SK-N-SH (cell line): ENCODE measurements around the gene STAT5B. TPM values are rescaled to one million over a fixed set of nuclear protein-coding genes. Genes with fewer than 3 reads are reported as not detected.

Experiments
- CTCF ChIA-PET: fragments of 300-600, 350-600 bp; formaldehyde crosslinking; extraction: SDS; loops from one replicate; lab custom pipeline; 2021; lab: Yijun Ruan, JAX
- POLR2A ChIA-PET: fragments of 350-600 bp; sonication (Branson Sonifier 250); formaldehyde crosslinking; extraction: SDS; loops from one replicate; lab custom pipeline; 2020; ENCODE audit warnings: antibody characterized with exemption, inconsistent platforms; lab: Yijun Ruan, JAX
- DNase-seq: peaks from one replicate; pipeline ENCODE4 v3.0.0; 2012
- H2AFZ ChIP-seq: fragments of 200-600 bp; sonication (generic); 2 replicates; pipeline ENCODE4 v1.8.1; 2016; ENCODE audit warnings: antibody characterized with exemption, mild to moderate bottlenecking, low read depth
- H3F3A ChIP-seq: fragments of 200-600 bp; sonication (generic); replicated peaks from 2 replicates; pipeline ENCODE3; 2016; ENCODE audit warnings: antibody characterized with exemption, mild to moderate bottlenecking; ENCODE audit not compliant: insufficient read depth
- H3K27ac ChIP-seq, 2 experiments: fragments of 200-500 bp in 1 of 2; fragments of 200-600 bp in 1 of 2; sonication (Bioruptor generic) in 1 of 2; sonication (generic), shearing (Covaris generic) in 1 of 2; 2 replicates each; pipeline versions ENCODE4 v1.5.1 to v1.6.1; 2014 to 2016; ENCODE audit warnings: low read depth in 2 of 2, inconsistent platforms in 1 of 2, low read length in 1 of 2, mild to moderate bottlenecking in 1 of 2, mixed read lengths in 1 of 2
- H3K27me3 ChIP-seq: fragments of 200-600 bp; sonication (generic), shearing (Covaris generic); 2 replicates; pipeline ENCODE4 v1.6.1; 2016; ENCODE audit warnings: mixed run types; ENCODE audit not compliant: insufficient read depth
- H3K36me3 ChIP-seq, 2 experiments: fragments of 200-500 bp in 1 of 2; fragments of 200-600 bp in 1 of 2; sonication (Bioruptor generic) in 1 of 2; sonication (generic) in 1 of 2; replicated peaks in 1 of 2; 2 replicates each; pipeline versions ENCODE3 to v1.5.1; 2014 to 2016; ENCODE audit warnings: low read length in 1 of 2, mild to moderate bottlenecking in 1 of 2; ENCODE audit not compliant: insufficient read depth in 2 of 2, control insufficient read depth in 1 of 2
- H3K4me1 ChIP-seq, 2 experiments: fragments of 200-500 bp in 1 of 2; fragments of 200-600 bp in 1 of 2; sonication (Bioruptor generic) in 1 of 2; sonication (generic), shearing (Covaris generic) in 1 of 2; 2 replicates each; pipeline versions ENCODE4 v1.5.1 to v1.6.1; 2014 to 2016; ENCODE audit warnings: low read depth in 1 of 2, low read length in 1 of 2, mixed run types in 1 of 2; ENCODE audit not compliant: insufficient read depth in 2 of 2, control insufficient read depth in 1 of 2
- H3K4me2 ChIP-seq: fragments of 200-600 bp; sonication (generic), shearing (Covaris generic); 2 replicates; pipeline ENCODE4 v1.6.1; 2017; ENCODE audit warnings: mixed run types
- H3K4me3 ChIP-seq, 2 experiments: fragments of 200-500 bp in 1 of 2; fragments of 200-600 bp in 1 of 2; sonication (Bioruptor generic) in 1 of 2; sonication (generic), shearing (Covaris generic) in 1 of 2; 2 replicates each; pipeline versions ENCODE4 v1.5.1 to v1.8.1; 2014 to 2016; ENCODE audit warnings: low read depth in 2 of 2, inconsistent platforms in 1 of 2, low read length in 1 of 2, mild to moderate bottlenecking in 1 of 2, mixed read lengths in 1 of 2, moderate library complexity in 1 of 2
- H3K79me2 ChIP-seq: fragments of 200-600 bp; sonication (generic); 2 replicates; pipeline ENCODE4 v1.8.1; 2017; ENCODE audit warnings: mild to moderate bottlenecking; ENCODE audit not compliant: insufficient read depth
- H3K9ac ChIP-seq: fragments of 200-600 bp; sonication (generic); 2 replicates; pipeline ENCODE4 v1.6.1; 2017; ENCODE audit warnings: mixed run types
- H3K9me2 ChIP-seq: fragments of 200-600 bp; sonication (generic); 2 replicates; pipeline ENCODE4 v1.6.1; 2017; ENCODE audit warnings: mixed run types
- H3K9me3 ChIP-seq: fragments of 200-600 bp; sonication (generic); 2 replicates; pipeline ENCODE4 v1.6.1; 2017; ENCODE audit warnings: mixed run types, mild to moderate bottlenecking, moderate library complexity
- H4K20me1 ChIP-seq: fragments of 200-600 bp; sonication (generic); 2 replicates; pipeline ENCODE4 v1.6.1; 2017; ENCODE audit warnings: mild to moderate bottlenecking, mixed run types; ENCODE audit not compliant: insufficient read depth
- CHD2 ChIP-seq: fragments of 150-350 bp; IDR thresholded peaks from 2 replicates; pipeline ENCODE4 v1.6.1; 2018; ENCODE audit warnings: low read length; ENCODE audit not compliant: partially characterized antibody
- FOSL2 ChIP-seq: IDR thresholded peaks from 2 replicates; pipeline ENCODE4 v1.4.0; 2012; ENCODE audit warnings: low read depth, mild to moderate bottlenecking, moderate library complexity, borderline replicate concordance
- FOXM1 ChIP-seq: IDR thresholded peaks from 2 replicates; pipeline ENCODE4 v1.4.0; 2012; ENCODE audit warnings: low read depth, mild to moderate bottlenecking
- MEF2A ChIP-seq: IDR thresholded peaks from 2 replicates; pipeline ENCODE4 v1.4.0; 2012; ENCODE audit warnings: low read depth, borderline replicate concordance
- RCOR1 ChIP-seq: fragments of 150-350 bp; IDR thresholded peaks from 2 replicates; pipeline ENCODE4 v1.6.1; 2017; ENCODE audit warnings: antibody characterized with exemption, low read length
- SIN3A ChIP-seq: IDR thresholded peaks from 2 replicates; pipeline ENCODE4 v1.6.1; 2012; ENCODE audit warnings: low read depth, mild to moderate bottlenecking, low read length, moderate library complexity, borderline replicate concordance
- TAF1 ChIP-seq: IDR thresholded peaks from 2 replicates; pipeline ENCODE4 v1.6.1; 2012; ENCODE audit warnings: low read depth, mild to moderate bottlenecking, low read length, moderate library complexity, borderline replicate concordance
- TCF12 ChIP-seq: IDR thresholded peaks from 2 replicates; pipeline ENCODE4 v1.4.0; 2012
- WGBS: methylation state at CpG from one replicate; pipeline ENCODE4 v1.1.6; 2017; ENCODE audit warnings: low lambda C conversion rate; 5-methylcytosine and 5-hydroxymethylcytosine counted together
- polyA plus RNA-seq, 3 experiments: library from polyadenylated mRNA; depleted of rRNA; stranded (reverse); fragments of >200 nt; gene quantifications; 2 replicates each; pipeline ENCODE4 v1.2.3, GENCODE V29; 2012
- TF ChIP-seq, protein P1 (sequence below): IDR thresholded peaks from 2 replicates; pipeline ENCODE4 v1.4.0; 2012; ENCODE audit warnings: low read depth, borderline replicate concordance
- TF ChIP-seq, protein P2 (sequence below): fragments of 200-600 bp; sonication (generic); IDR thresholded peaks from 2 replicates; pipeline ENCODE4 v1.6.1; 2017; ENCODE audit warnings: antibody characterized with exemption, mild to moderate bottlenecking, moderate library complexity

STAT5B gene
- polyA plus RNA-seq, 1 of the 3 experiments (the other 2 are of a cell fraction) = 23.6 TPM

DNA sequence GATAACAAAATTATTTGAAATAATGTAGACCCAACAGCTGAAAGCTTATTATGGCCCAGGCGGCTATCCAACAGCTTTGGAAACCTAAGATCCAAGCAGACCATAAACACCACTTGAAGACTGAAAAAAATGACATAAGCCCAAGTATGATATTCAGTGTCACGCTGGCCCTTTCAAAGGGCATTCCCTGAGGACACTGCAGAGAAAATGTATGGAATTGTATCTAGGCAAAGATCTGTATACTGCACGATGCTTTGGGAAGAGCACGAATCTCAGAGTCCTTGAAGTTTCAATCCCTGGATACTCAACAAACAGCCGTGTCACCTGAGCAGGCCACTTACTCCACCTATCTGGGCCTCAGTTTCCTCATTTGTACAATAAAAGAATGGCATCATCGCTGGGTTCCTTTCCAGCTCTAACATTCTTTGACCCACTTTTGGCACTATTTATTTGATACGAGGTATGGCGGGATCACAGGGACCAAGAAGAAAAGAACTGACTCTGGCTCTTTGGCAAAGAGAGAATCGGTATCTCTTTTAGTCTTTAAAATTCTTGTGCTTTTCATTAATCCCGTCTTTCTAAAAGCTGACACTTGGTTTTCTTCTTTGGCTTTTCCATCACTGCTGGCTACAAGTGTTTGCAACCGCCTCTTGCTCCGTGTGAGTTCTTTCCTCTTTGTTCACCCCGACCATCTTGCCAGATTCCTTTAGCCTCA is 1.2 kb downstream of the STAT5B start:
- Histone ChIP-seq H3K4me1 (peaks cover 17 to 21% of the 10 kb centered on the region in 2 experiments), H4K20me1 (peaks cover 32% of the 10 kb centered on the region), H3K4me3 (peak overlapping the region; percentile 71), H3K36me3 (no peaks in the 10 kb centered on the region), H2AFZ (peak overlapping the region; percentile 88), H3K27me3 (no peaks in the 10 kb centered on the region), H3K79me2 (peaks cover 55% of the 10 kb centered on the region), H3K9me2 (no peaks in the 10 kb centered on the region), H3K9me3 (no peaks in the 10 kb centered on the region), H3F3A (peaks cover 6% of the 10 kb centered on the region), H3K9ac (peak overlapping the region; percentile 72), H3K27ac (peak overlapping the region in 1 of 2 experiments; percentile 56; a peak in 3 of 4 replicates), H3K4me2 (peak overlapping the region; percentile 89)
- WGBS = 22% methylated on average over 13 of the region's 13 CpGs
- CTCF ChIA-PET = interaction anchor here (0.8 to 2.9 kb wide), 8 partner anchors 14 to 148 kb away, joined by 3 to 13 read pairs (median 4); partner anchors contain the start of gene CAVIN1
- peak; percentile 25 for DNase-seq
- TF ChIP-seq, protein P1, sequence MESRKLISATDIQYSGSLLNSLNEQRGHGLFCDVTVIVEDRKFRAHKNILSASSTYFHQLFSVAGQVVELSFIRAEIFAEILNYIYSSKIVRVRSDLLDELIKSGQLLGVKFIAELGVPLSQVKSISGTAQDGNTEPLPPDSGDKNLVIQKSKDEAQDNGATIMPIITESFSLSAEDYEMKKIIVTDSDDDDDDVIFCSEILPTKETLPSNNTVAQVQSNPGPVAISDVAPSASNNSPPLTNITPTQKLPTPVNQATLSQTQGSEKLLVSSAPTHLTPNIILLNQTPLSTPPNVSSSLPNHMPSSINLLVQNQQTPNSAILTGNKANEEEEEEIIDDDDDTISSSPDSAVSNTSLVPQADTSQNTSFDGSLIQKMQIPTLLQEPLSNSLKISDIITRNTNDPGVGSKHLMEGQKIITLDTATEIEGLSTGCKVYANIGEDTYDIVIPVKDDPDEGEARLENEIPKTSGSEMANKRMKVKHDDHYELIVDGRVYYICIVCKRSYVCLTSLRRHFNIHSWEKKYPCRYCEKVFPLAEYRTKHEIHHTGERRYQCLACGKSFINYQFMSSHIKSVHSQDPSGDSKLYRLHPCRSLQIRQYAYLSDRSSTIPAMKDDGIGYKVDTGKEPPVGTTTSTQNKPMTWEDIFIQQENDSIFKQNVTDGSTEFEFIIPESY = no peak
- 0 out of 2 replicates have a peak, but pooled peaks have one; percentile 8 for TF ChIP-seq RCOR1
- TF ChIP-seq TAF1 = 0 out of 2 replicates have a peak, but pooled peaks have one; percentile 15
- POLR2A ChIA-PET = interaction anchor here (1.3 to 1.4 kb wide), 2 partner anchors 53 to 131 kb away, joined by 3 to 4 read pairs; no protein-coding TSS in a partner anchor

DNA sequence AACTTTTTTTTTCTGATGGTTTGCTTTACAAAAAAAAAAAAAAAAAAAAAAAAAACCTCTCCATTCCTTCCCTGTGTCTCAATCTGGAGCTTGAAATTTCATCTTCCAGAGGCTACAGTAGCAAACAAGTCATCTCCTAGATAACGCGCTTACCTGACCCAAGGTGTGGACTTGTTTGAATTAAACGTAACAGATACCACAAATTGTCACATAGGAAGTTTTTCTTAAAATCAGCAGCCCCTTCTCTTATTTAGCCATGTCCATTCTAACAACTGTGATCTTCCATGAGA is 2.0 kb downstream of the STAT5B start:
- Histone ChIP-seq H3K9me2 (no peaks in the 10 kb centered on the region), H3K9me3 (no peaks in the 10 kb centered on the region), H3K27ac (no peak overlapping the region), H2AFZ (no peak overlapping the region), H4K20me1 (peaks cover 38% of the 10 kb centered on the region), H3K4me1 (peaks cover 19 to 21% of the 10 kb centered on the region in 2 experiments), H3K4me2 (peak overlapping the region; percentile 89), H3K36me3 (no peaks in the 10 kb centered on the region), H3F3A (peaks cover 6% of the 10 kb centered on the region), H3K4me3 (peak overlapping the region in 1 of 2 experiments; percentile 71; a peak in 1 of 4 replicates), H3K27me3 (no peaks in the 10 kb centered on the region), H3K9ac (no peak overlapping the region), H3K79me2 (peaks cover 63% of the 10 kb centered on the region)
- CTCF ChIA-PET = interaction anchor here (1.2 to 1.9 kb wide), 4 partner anchors 13 to 132 kb away, joined by 3 to 7 read pairs (median 4); no protein-coding TSS in a partner anchor
- TF ChIP-seq TCF12 (no peak), FOXM1 (no peak), SIN3A (no peak), FOSL2 (no peak), MEF2A (no peak), CHD2 (no peak)
- TF ChIP-seq, protein P2, sequence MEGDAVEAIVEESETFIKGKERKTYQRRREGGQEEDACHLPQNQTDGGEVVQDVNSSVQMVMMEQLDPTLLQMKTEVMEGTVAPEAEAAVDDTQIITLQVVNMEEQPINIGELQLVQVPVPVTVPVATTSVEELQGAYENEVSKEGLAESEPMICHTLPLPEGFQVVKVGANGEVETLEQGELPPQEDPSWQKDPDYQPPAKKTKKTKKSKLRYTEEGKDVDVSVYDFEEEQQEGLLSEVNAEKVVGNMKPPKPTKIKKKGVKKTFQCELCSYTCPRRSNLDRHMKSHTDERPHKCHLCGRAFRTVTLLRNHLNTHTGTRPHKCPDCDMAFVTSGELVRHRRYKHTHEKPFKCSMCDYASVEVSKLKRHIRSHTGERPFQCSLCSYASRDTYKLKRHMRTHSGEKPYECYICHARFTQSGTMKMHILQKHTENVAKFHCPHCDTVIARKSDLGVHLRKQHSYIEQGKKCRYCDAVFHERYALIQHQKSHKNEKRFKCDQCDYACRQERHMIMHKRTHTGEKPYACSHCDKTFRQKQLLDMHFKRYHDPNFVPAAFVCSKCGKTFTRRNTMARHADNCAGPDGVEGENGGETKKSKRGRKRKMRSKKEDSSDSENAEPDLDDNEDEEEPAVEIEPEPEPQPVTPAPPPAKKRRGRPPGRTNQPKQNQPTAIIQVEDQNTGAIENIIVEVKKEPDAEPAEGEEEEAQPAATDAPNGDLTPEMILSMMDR = no peak
- DNase-seq = no peak
- POLR2A ChIA-PET = no interaction called here
- WGBS = 98% methylated on average over 3 of the region's 3 CpGs
